Keratinocyte (primary cell): ENCODE measurements around the gene MXRA8. TPM values are rescaled to one million over a fixed set of nuclear protein-coding genes. Genes with fewer than 3 reads are reported as not detected.
"Not testable (repeated sequence)": the region's sequence is repeated elsewhere in the genome, so short reads cannot be mapped to it uniquely, and the experiment has no call there.

ENCODE experiments used
- DNase-seq: peaks from one replicate; pipeline ENCODE4 v3.0.0-alpha.2; 2011; ENCODE audit warnings: low read depth, missing footprints, low spot score
- FAIRE-seq: peaks from 2 replicates; lab custom pipeline; 2011; peaks lifted over from hg19 to GRCh38; lab: Jason Lieb, UNC
- H2AFZ ChIP-seq: 2 replicates; pipeline ENCODE4 v1.6.0; 2012; ENCODE audit warnings: low read length, control low read depth, inconsistent platforms; ENCODE audit not compliant: control insufficient read depth
- H3K27ac ChIP-seq: 2 replicates; pipeline ENCODE4 v1.5.1; 2011; ENCODE audit warnings: low read length; ENCODE audit not compliant: control insufficient read depth, insufficient read depth
- H3K27me3 ChIP-seq: 3 replicates; pipeline ENCODE4 v1.6.0; 2011; ENCODE audit warnings: low read length; ENCODE audit not compliant: control insufficient read depth, insufficient read depth; ENCODE audit errors: extremely low read depth
- H3K36me3 ChIP-seq, 2 experiments: 2 replicates in 1 of 2; 3 replicates in 1 of 2; pipeline ENCODE4 v1.5.1; 2011; ENCODE audit warnings: low read length in 2 of 2, mild to moderate bottlenecking in 1 of 2; ENCODE audit not compliant: control insufficient read depth in 2 of 2, insufficient read depth in 2 of 2; ENCODE audit errors: extremely low read depth in 1 of 2
- H3K4me1 ChIP-seq: 3 replicates; pipeline ENCODE4 v1.5.1; 2011; ENCODE audit warnings: low read length; ENCODE audit not compliant: control insufficient read depth, insufficient read depth; ENCODE audit errors: extremely low read depth
- H3K4me2 ChIP-seq: 3 replicates; pipeline ENCODE4 v1.6.0; 2011; ENCODE audit warnings: low read depth, low read length; ENCODE audit not compliant: control insufficient read depth, insufficient read depth; ENCODE audit errors: extremely low read depth
- H3K4me3 ChIP-seq, 3 experiments: fragments of 200-600 bp in 1 of 3; sonication (generic) in 1 of 3; 2 replicates in 2 of 3; 3 replicates in 1 of 3; pipeline ENCODE4 v1.5.1; 2011 to 2016; ENCODE audit warnings: low read length in 3 of 3, mild to moderate bottlenecking in 3 of 3, control low read depth in 2 of 3, inconsistent platforms in 1 of 3, low read depth in 1 of 3, mixed read lengths in 1 of 3, mixed run types in 1 of 3, moderate library complexity in 1 of 3; ENCODE audit not compliant: control insufficient read depth in 2 of 3, insufficient read depth in 2 of 3; ENCODE audit errors: extremely low read depth in 1 of 3
- H3K79me2 ChIP-seq: 2 replicates; pipeline ENCODE4 v1.6.0; 2012; ENCODE audit warnings: low read length; ENCODE audit not compliant: control insufficient read depth, insufficient read depth
- H3K9ac ChIP-seq: 3 replicates; pipeline ENCODE4 v1.6.0; 2011; ENCODE audit warnings: low read length; ENCODE audit not compliant: control insufficient read depth, insufficient read depth; ENCODE audit errors: extremely low read depth
- H3K9me1 ChIP-seq: 3 replicates; pipeline ENCODE4 v1.6.0; 2011; ENCODE audit warnings: low read length; ENCODE audit not compliant: control insufficient read depth, insufficient read depth; ENCODE audit errors: extremely low read depth
- H3K9me3 ChIP-seq: 2 replicates; pipeline ENCODE4 v1.5.1; 2012; ENCODE audit warnings: low read depth, low read length; ENCODE audit not compliant: control insufficient read depth
- H4K20me1 ChIP-seq: 3 replicates; pipeline ENCODE4 v1.6.0; 2011; ENCODE audit warnings: low read length; ENCODE audit not compliant: control insufficient read depth, insufficient read depth; ENCODE audit errors: extremely low read depth
- CTCF ChIP-seq, 3 experiments: IDR thresholded peaks in 1 of 3; conservative IDR thresholded peaks in 1 of 3; optimal IDR thresholded peaks in 1 of 3; 2 replicates in 2 of 3; 3 replicates in 1 of 3; pipeline versions ENCODE3 to v1.5.1; 2011; ENCODE audit warnings: low read length in 3 of 3, mild to moderate bottlenecking in 3 of 3, moderate library complexity in 2 of 3, control low read depth in 1 of 3, inconsistent platforms in 1 of 3; ENCODE audit not compliant: insufficient read depth in 2 of 3; ENCODE audit errors: extremely low read depth in 1 of 3
- EZH2 ChIP-seq: IDR thresholded peaks from one replicate; pipeline ENCODE4 v1.6.1; 2012; ENCODE audit warnings: inconsistent platforms, mild to moderate bottlenecking, low read length, moderate library complexity
- dilution Hi-C: fragments of 300-500 bp; cut with MboI; formaldehyde crosslinking; loops from one replicate; pipeline ENCODE4 v1.7.0; 2020; ENCODE audit warnings: low sequenced_read_pairs; ENCODE audit not compliant: extremely low pct_ligation_motif_present
- polyA plus RNA-seq, 5 experiments: library from polyadenylated mRNA; depleted of rRNA in 3 of 5; stranded (reverse) in 3 of 5; stranded (forward) in 1 of 5; unstranded in 1 of 5; fragments of >200 nt; gene quantifications; 1 replicate in 1 of 5; 2 replicates in 3 of 5; 3 replicates in 1 of 5; pipeline versions ENCODE4 v1.2.1 to v1.2.3, GENCODE V29; 2011 to 2012; ENCODE audit warnings: missing spikeins in 2 of 5, low read depth in 1 of 5, low replicate concordance in 1 of 5

Gene MXRA8
- polyA plus RNA-seq, 1 donor (not counting 4 experiments of a cell fraction or from before 2014, with no cell fraction given) = not detected

- Histone ChIP-seq H3K36me3 (peaks cover 49 to 57% of the 10 kb centered on the region in 2 experiments), H4K20me1 (no peaks in the 10 kb centered on the region), H3K79me2 (peaks cover 13% of the 10 kb centered on the region), H3K4me3 (no peak overlapping the region), H3K27ac (no peak overlapping the region), H3K9me3 (no peaks in the 10 kb centered on the region), H3K9ac (no peak overlapping the region), H3K27me3 (no peaks in the 10 kb centered on the region), H3K9me1 (no peaks in the 10 kb centered on the region), H2AFZ (no peak overlapping the region), H3K4me1 (no peaks in the 10 kb centered on the region), H3K4me2 (no peak overlapping the region)
- dilution Hi-C loops = no loop called here
- FAIRE-seq (no peak), DNase-seq (no peak)
- TF ChIP-seq EZH2 (no peak), CTCF (optimal IDR thresholded peaks at IDR 0.05 in 1 of 3, IDR thresholded peaks at IDR 0.05 in 1 of 3, conservative IDR thresholded peaks at IDR 0.05 in 1 of 3; ENCODE audit: extremely low read depth in 1 of 3, insufficient read depth in 2 of 3, low read length in 3 of 3) (no peak)
Observed at GRCh38 chr1:1387098-1388077, 29.0 kb upstream of the MXRA8 start.

- Histone ChIP-seq H3K36me3 (peaks cover 39 to 54% of the 10 kb centered on the region in 2 experiments), H3K27me3 (no peaks in the 10 kb centered on the region), H3K9ac (no peak overlapping the region), H2AFZ (no peak overlapping the region), H3K27ac (no peak overlapping the region), H4K20me1 (no peaks in the 10 kb centered on the region), H3K9me3 (no peaks in the 10 kb centered on the region), H3K79me2 (peaks cover 13% of the 10 kb centered on the region), H3K4me1 (no peaks in the 10 kb centered on the region), H3K4me3 (no peak overlapping the region), H3K9me1 (no peaks in the 10 kb centered on the region), H3K4me2 (no peak overlapping the region)
- TF ChIP-seq EZH2 (no peak), CTCF (optimal IDR thresholded peaks at IDR 0.05 in 1 of 3, IDR thresholded peaks at IDR 0.05 in 1 of 3, conservative IDR thresholded peaks at IDR 0.05 in 1 of 3; ENCODE audit: extremely low read depth in 1 of 3, insufficient read depth in 2 of 3, low read length in 3 of 3) (no peak)
- dilution Hi-C loops = no loop called here
- FAIRE-seq (no peak), DNase-seq (no peak)
Observed at GRCh38 chr1:1385931-1386330, 27.6 kb upstream of the MXRA8 start.

- peaks cover 13% of the 10 kb centered on the region for H3K79me2 ChIP-seq
- not testable (repeated sequence) for H4K20me1 ChIP-seq, FAIRE-seq
Observed at GRCh38 chr1:1385339-1385738, 27.0 kb upstream of the MXRA8 start.

More at GRCh38 chr1:1385339-1385738, 27.0 kb upstream of the MXRA8 start:
- H3K9me1 ChIP-seq, H3K27ac ChIP-seq, H3K27me3 ChIP-seq, H3K4me1 ChIP-seq, H3K4me3 ChIP-seq, H3K9me3 ChIP-seq, dilution Hi-C loops, H2AFZ ChIP-seq, H3K9ac ChIP-seq, H3K4me2 ChIP-seq, DNase-seq: not testable (repeated sequence)
- peaks cover 34 to 52% of the 10 kb centered on the region in 2 experiments for H3K36me3 ChIP-seq
